ENCODE results near the gene SVEP1.
A peak's percentile ranks its signal among the peaks of the same experiment; 100 is the strongest.
"Not testable (repeated sequence)": the region's sequence is repeated elsewhere in the genome, so short reads cannot be mapped to it uniquely, and the experiment has no call there.

The SVEP1 gene

GRCh38 chr9:110579034-110579861 lies at the start of gene SVEP1:
Gene SVEP1 (minus strand): TSS chr9:110579741. CDS start chr9:110579543, 198 bp downstream.
- peak within 1 kb of the TSS; percentile 91 for H3K4me3 ChIP-seq
- 0 out of 2 replicates have a peak, but pooled peaks cover 6% of the 10 kb centered on the region for H3K36me3 ChIP-seq (ENCODE audit: insufficient read depth, low read length)
- H3K9ac ChIP-seq (ENCODE audit: insufficient read length): peak within 1 kb of the TSS; percentile 77
- peak within 1 kb of the TSS; percentile 51; the same call in 1 of the 2 replicates for H3K27ac ChIP-seq
- H3K9me3 ChIP-seq (ENCODE audit: low read depth, low read length): peaks cover 6% of the 10 kb centered on the region; the same call in 1 of the 2 replicates
- DNase-seq (ENCODE audit: low read depth, low spot score): no peak
- no peak for TF ChIP-seq EZH2 (IDR thresholded peaks at IDR 0.05)
- TF ChIP-seq FOXP2 (optimal IDR thresholded peaks at IDR 0.05; ENCODE audit: control extremely low read depth, extremely low read length, insufficient read depth): peak; percentile 21
- TF ChIP-seq POLR2AphosphoS5 (IDR thresholded peaks at IDR 0.05; ENCODE audit: borderline replicate concordance, low read depth, low read length): no peak

GRCh38 chr9:110626101-110626829 lies 46.7 kb upstream of the SVEP1 start:
- no peak for TF ChIP-seq FOXP2 (optimal IDR thresholded peaks at IDR 0.05; ENCODE audit: control extremely low read depth, extremely low read length, insufficient read depth)
- TF ChIP-seq EZH2 (IDR thresholded peaks at IDR 0.05): no peak
- no peak for TF ChIP-seq POLR2AphosphoS5 (IDR thresholded peaks at IDR 0.05; ENCODE audit: borderline replicate concordance, low read depth, low read length)
- H3K4me3 ChIP-seq: no peak overlapping the region
- no peak for DNase-seq (ENCODE audit: low read depth, low spot score)

DNA sequence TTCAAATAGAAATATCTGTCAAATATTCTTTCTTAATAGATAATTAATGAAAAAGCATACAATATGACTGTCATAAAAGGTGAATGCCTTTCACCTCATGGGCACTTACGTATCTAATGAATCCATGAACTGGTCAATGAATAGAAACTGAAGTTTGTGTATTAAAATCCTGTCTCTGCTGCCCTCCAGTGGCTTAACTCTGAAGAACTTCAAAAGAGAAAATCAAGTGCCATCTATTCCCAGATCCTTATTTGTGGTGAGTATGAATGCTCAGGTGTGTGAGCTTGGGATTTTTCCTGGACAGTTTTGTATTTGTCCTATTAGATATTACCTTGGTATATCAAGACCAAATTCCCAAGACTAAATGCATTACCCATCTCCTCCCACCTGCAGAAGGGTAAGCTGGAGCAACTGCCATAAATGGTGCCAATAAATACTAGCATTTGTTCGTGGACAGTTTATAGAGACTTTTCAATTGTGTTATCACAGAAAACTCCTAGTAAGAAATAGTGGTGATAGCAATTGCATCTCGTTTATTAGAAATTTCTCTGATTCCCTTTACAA lies 44.0 kb upstream of the SVEP1 start:
- no peak overlapping the region for H3K27ac ChIP-seq
- no peak for DNase-seq (ENCODE audit: low read depth, low spot score)
- H3K9ac ChIP-seq (ENCODE audit: insufficient read length): no peak overlapping the region
- H3K9me3 ChIP-seq (ENCODE audit: low read depth, low read length): no peaks in the 10 kb centered on the region
- no peak overlapping the region for H3K4me3 ChIP-seq
- TF ChIP-seq FOXP2 (optimal IDR thresholded peaks at IDR 0.05; ENCODE audit: control extremely low read depth, extremely low read length, insufficient read depth) (no peak), POLR2AphosphoS5 (IDR thresholded peaks at IDR 0.05; ENCODE audit: borderline replicate concordance, low read depth, low read length) (no peak), EZH2 (IDR thresholded peaks at IDR 0.05) (no peak)
- H3K36me3 ChIP-seq (ENCODE audit: insufficient read depth, low read length): no peaks in the 10 kb centered on the region

More at GRCh38 chr9:110626101-110626829, 46.7 kb upstream of the SVEP1 start:
- Histone ChIP-seq H3K9me3 (ENCODE audit: low read depth, low read length) (0 out of 2 replicates have a peak, but pooled peaks cover 4% of the 10 kb centered on the region), H3K27ac (no peak overlapping the region), H3K36me3 (ENCODE audit: insufficient read depth, low read length) (no peaks in the 10 kb centered on the region), H3K9ac (ENCODE audit: insufficient read length) (no peak overlapping the region)

- TF ChIP-seq EZH2 (IDR thresholded peaks at IDR 0.05) (no peak), POLR2AphosphoS5 (IDR thresholded peaks at IDR 0.05; ENCODE audit: borderline replicate concordance, low read depth, low read length) (no peak), FOXP2 (optimal IDR thresholded peaks at IDR 0.05; ENCODE audit: control extremely low read depth, extremely low read length, insufficient read depth) (no peak)
Measured at GRCh38 chr9:110622368-110622767, 42.8 kb upstream of the SVEP1 start.

DNA sequence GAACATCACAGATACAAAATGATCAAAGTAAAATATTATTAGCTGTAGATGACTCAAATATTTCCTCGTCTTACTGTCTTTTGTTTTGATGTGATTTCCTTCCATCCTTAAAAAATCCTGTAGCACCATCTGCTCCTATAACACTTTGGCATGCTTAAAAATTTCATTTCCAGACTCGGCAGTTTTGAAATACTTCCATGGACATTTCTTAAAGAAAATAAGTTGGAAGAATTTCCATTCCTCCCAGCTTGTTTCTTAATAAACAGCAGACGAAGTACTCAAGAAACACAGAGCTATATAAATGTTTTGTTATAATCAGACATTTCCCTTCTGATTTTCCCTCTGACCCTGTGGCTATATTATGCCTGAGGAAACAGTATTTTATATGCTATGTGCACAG lies 41.2 kb upstream of the SVEP1 start:
- no peaks in the 10 kb centered on the region for H3K36me3 ChIP-seq (ENCODE audit: insufficient read depth, low read length)
- no peaks in the 10 kb centered on the region for H3K9me3 ChIP-seq (ENCODE audit: low read depth, low read length)
- DNase-seq (ENCODE audit: low read depth, low spot score): no peak
- no peak overlapping the region for H3K9ac ChIP-seq (ENCODE audit: insufficient read length)
- 0 out of 2 replicates have a peak overlapping the region, but pooled peaks have one; percentile 8 for H3K4me3 ChIP-seq
- no peak for TF ChIP-seq EZH2 (IDR thresholded peaks at IDR 0.05)
- no peak for TF ChIP-seq FOXP2 (optimal IDR thresholded peaks at IDR 0.05; ENCODE audit: control extremely low read depth, extremely low read length, insufficient read depth)
- no peak for TF ChIP-seq POLR2AphosphoS5 (IDR thresholded peaks at IDR 0.05; ENCODE audit: borderline replicate concordance, low read depth, low read length)
- 0 out of 2 replicates have a peak overlapping the region, but pooled peaks have one; percentile 17 for H3K27ac ChIP-seq

More at GRCh38 chr9:110622368-110622767, 42.8 kb upstream of the SVEP1 start:
- no peak overlapping the region for H3K9ac ChIP-seq (ENCODE audit: insufficient read length)
- H3K9me3 ChIP-seq (ENCODE audit: low read depth, low read length): no peaks in the 10 kb centered on the region
- H3K36me3 ChIP-seq (ENCODE audit: insufficient read depth, low read length): no peaks in the 10 kb centered on the region
- DNase-seq (ENCODE audit: low read depth, low spot score): no peak
- H3K27ac ChIP-seq: no peak overlapping the region
- no peak overlapping the region for H3K4me3 ChIP-seq

GRCh38 chr9:110619831-110620230 lies 40.3 kb upstream of the SVEP1 start:
- no peak overlapping the region for H3K27ac ChIP-seq
- H3K4me3 ChIP-seq: no peak overlapping the region
- H3K9ac ChIP-seq (ENCODE audit: insufficient read length): no peak overlapping the region
- TF ChIP-seq FOXP2 (optimal IDR thresholded peaks at IDR 0.05; ENCODE audit: control extremely low read depth, extremely low read length, insufficient read depth): no peak
- no peak for TF ChIP-seq EZH2 (IDR thresholded peaks at IDR 0.05)
- TF ChIP-seq POLR2AphosphoS5 (IDR thresholded peaks at IDR 0.05; ENCODE audit: borderline replicate concordance, low read depth, low read length): no peak
- no peak for DNase-seq (ENCODE audit: low read depth, low spot score)
- no peaks in the 10 kb centered on the region for H3K9me3 ChIP-seq (ENCODE audit: low read depth, low read length)
- no peaks in the 10 kb centered on the region for H3K36me3 ChIP-seq (ENCODE audit: insufficient read depth, low read length)

DNA sequence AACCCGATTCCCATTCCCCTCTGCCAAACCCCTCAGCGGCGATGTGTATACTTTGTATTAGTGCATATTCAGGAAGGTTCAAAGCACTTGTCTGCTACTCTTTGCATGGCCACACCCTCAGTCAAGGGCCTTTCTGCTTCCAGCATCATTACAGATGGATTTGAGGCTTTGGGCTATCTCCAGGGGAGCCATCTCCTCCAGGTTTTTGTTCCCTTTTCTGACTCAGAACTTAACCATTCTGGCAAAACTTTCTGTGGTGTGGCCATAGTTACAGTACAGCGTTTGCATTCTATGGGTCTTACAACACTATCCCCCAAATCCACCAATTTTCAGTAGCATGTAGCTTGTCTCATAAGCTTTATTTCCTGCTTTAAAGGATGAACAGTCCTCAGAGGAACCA lies 36.0 kb upstream of the SVEP1 start:
- TF ChIP-seq FOXP2 (optimal IDR thresholded peaks at IDR 0.05; ENCODE audit: control extremely low read depth, extremely low read length, insufficient read depth) (no peak), POLR2AphosphoS5 (IDR thresholded peaks at IDR 0.05; ENCODE audit: borderline replicate concordance, low read depth, low read length) (no peak), EZH2 (IDR thresholded peaks at IDR 0.05) (no peak)
- no peak for DNase-seq (ENCODE audit: low read depth, low spot score)

DNA sequence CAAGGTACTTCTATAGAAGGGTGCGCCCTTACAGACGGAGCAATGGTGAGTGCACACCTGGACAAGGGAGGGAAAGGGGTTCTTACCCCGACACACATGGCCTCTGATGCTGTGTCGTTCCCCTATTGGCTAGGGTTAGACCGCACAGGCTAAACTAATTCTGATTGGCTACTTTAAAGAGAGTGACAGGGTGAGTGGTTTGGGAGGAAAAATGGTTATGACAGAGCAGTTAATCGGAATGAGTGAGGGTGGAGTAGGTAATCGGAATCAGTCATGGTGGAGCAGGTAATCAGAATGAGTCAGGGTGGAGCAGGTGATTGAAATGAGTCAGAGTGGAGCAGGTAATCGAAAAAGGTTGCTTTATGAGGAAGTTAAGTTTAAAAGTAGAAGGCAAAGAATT lies 35.0 kb upstream of the SVEP1 start:
- H3K27ac ChIP-seq; H3K4me3 ChIP-seq; H3K9me3 ChIP-seq (ENCODE audit: low read depth, low read length); H3K36me3 ChIP-seq (ENCODE audit: insufficient read depth, low read length); DNase-seq (ENCODE audit: low read depth, low spot score); H3K9ac ChIP-seq (ENCODE audit: insufficient read length): not testable (repeated sequence)

More for the DNA sequence above, 36.0 kb upstream of the SVEP1 start:
- Histone ChIP-seq H3K4me3 (no peak overlapping the region), H3K36me3 (ENCODE audit: insufficient read depth, low read length) (no peaks in the 10 kb centered on the region), H3K9me3 (ENCODE audit: low read depth, low read length) (no peaks in the 10 kb centered on the region), H3K9ac (ENCODE audit: insufficient read length) (no peak overlapping the region), H3K27ac (no peak overlapping the region)
